GM18505 (cell line): ENCODE data around the gene BTD.
"Not testable (repeated sequence)": the region's sequence is repeated elsewhere in the genome, so short reads cannot be mapped to it uniquely, and the experiment has no call there.

ENCODE experiments used
- ATAC-seq: cut with Tn5 transposase; IDR thresholded peaks from one replicate; pipeline ENCODE4 v1.9.1; 2021; ENCODE audit not compliant: unreplicated experiment
- POLR2A ChIP-seq: IDR thresholded peaks from 4 replicates; pipeline ENCODE4 v1.6.1; 2011; ENCODE audit warnings: borderline replicate concordance; ENCODE audit not compliant: insufficient read depth, insufficient read length; ENCODE audit errors: extremely low read depth

Gene BTD

DNA sequence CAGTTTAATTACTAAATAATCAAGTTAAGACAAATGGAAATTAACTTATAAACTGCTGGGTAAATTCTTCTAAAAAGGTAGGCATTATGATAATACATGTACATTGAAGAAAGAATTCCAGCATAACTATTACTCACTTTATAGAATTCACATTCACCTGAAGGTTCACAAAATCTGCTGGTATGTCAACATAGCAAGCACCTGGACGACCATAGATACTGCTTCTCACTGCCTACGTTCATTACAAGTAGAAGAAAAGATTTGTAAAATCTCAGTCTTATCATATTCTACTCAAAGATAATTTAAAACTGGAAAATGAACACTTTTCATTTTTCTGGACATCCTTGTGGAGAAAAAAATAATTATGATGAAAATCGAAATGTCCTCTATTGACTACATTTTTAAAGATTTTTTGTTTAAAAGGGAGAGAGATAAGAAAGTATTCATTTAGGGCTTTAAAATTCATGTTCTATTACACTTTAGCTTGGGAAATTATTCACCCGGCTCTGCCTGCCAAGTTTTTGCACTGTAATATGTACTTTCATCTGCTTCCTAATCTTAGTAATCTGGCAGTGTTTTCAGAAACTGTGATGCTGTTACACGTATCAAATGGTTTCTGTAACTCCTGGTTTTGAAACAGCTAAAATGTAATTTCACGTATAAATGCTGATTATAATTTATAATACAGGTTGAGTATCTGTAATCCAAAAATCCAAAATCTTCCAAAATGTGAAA lies 16.3 kb upstream of the BTD start:
- ATAC-seq, result no peak
- TF ChIP-seq POLR2A, result no peak

DNA sequence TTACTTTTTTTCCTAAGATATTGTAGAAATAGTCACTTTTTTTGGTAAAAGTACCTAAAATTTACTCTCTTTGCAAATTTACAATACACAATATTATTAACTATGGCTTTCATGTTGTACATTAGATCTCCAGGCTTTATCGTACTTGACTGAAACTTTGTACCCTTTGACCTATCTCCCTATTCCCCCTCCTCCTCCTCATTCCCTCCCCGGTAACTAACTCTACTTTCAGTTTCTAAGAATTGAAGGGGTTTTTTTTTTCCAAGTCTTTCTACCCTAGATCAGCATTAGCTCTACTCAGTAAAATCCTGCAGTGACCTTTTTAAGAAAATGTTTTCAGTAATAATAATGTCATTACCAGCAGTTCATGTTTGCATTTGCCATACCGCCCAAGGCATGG lies 10.3 kb upstream of the BTD start:
- ATAC-seq, result no peak
- no peak for TF ChIP-seq POLR2A

DNA sequence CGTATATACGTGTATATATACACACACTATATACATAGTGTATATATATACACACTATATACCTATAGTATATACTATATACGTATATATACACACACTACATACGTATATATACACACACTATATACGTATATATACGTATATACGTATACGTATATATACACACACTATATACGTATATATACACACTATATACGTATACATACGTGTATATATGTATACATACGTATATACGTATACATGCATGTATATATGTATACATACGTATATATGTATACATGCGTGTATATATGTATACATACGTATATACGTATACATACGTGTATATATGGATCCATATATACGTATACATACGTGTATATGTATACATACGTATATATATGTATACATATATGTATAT lies 9.6 kb upstream of the BTD start:
- no peak for TF ChIP-seq POLR2A
- no peak for ATAC-seq

DNA sequence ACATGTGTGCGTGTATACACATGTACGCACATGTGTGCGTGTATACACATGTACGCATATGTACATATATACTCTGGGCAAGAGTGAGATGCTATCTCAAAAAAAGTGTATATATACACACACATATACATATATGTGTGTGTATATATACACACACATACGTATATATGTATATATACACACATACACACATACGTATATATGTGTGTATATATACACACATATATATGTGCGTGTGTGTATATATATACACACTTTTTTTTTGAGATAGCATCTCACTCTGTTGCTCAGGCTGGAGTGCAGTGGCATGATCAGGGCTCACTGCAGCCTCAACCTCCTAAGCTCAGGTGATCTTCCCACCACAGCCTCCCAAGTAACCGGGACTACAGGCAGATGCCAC lies 8.6 kb upstream of the BTD start:
- no peak for TF ChIP-seq POLR2A
- no peak for ATAC-seq

DNA sequence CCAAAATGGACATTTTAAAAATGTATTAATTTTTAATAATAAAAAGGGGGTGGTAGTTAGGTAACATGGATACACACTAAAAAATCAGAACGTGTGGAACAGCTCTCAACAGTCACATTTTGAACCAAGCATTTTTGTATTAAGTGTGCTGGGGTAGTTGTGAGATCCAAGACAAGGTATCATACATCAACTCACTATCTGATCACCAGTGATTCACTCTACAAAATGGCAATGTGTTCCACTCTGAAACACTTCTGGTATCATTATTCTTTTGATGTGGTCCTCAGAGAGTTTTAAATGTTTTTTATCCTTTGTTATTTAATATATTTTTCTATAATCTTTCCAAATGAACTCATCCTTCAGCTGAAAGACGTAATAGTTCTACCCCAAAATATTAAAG lies 5.6 kb upstream of the BTD start:
- TF ChIP-seq POLR2A, result no peak
- no peak for ATAC-seq

DNA sequence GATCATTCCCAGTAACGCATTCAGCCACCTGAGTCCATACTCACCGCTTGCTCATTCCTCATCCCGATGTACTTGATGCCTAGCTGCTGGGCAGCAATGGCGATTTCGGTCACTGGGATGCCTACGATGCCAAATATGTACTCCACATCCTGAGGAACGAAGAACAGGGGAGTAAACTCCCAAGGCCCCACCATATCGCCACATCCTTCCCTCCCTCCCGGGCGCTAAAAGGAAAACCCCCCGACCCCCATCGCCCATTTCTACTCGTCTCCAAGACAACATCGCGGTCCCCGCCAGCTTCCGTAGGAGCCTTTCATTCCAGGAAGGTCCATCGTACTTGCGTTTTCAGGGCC lies 523 bp upstream of the BTD start:
- TF ChIP-seq POLR2A, result no peak
- peak; percentile 21 for ATAC-seq

DNA sequence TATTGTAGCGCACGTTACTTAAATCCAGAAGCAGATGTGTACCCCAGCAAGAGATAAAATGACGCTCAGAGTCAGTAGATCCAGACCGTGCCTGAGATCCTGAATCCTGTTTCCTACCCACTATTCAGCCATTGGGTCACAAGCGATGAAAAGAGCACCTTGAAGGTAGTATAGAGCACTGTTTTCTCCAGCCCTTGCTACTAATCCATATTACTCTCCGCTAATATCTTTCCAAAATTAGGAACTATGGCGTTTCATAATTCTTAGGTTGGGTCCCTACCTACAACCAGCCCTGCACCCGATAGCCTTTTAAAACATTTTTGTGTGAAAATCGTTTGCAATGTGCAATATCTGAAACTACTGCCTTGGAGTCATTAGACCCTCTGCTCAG lies 596 bp downstream of the BTD start:
- no peak for TF ChIP-seq POLR2A
- ATAC-seq, result peak; percentile 9

DNA sequence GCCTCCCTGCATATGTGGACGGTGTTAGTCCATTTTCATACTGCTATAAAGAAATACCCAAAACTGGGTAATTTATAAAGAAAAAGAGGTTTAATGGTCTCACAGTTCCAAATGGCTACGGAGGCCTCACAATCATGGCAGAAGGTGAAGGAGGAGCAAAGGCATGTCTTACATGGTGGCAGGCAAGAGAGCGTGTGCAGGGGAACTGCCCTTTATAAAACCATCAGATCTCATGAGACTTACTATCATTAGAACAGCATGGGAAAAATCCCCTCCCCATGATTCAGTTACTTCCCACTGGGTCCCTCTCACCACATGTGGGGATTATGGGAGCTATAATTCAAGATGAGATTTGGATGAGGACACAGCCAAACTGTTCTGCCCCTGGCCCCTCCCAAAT lies 1.3 kb downstream of the BTD start:
- not testable (repeated sequence) for ATAC-seq

DNA sequence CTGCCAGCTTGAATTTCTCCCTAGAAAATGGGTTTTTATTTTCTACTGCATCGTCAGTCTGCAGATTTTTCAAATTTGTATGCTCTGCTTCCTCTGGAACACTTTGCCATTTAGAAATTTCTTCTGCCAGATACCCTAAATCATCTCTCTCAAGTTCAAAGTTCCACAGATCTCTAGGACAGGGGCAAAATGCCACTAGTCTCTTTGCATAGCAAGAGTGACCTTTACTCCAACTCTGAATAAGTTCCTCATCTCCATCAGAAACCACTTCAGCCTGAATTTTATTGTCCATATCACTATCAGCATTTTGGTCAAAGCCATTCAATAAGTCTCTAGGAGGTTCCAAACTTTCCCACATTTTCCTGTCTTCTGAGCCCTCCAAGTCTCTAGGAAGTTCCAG lies 3.0 kb downstream of the BTD start:
- not testable (repeated sequence) for ATAC-seq

DNA sequence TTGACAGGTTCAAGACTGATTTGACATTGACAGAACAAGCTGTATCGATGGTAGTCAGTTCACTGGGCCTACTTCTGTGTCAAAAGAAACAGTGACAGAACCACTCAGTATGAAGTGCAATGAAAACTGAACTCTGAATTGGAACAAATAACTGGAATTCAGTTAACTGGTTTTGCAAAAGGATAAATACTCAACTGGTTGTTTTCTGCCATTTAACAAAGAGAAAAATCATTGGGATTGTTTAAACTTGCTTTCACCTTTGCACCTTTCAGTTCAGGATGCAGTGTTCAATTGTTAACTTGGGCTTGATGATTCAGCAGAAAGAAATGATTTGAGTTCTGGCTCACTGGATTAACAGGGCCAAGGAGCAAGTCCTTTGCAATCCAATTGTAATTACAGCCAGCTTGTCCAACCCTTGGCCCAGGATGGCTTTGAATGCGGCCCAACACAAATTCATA lies 4.9 kb downstream of the BTD start:
- no peak for TF ChIP-seq POLR2A
- ATAC-seq, result no peak

DNA sequence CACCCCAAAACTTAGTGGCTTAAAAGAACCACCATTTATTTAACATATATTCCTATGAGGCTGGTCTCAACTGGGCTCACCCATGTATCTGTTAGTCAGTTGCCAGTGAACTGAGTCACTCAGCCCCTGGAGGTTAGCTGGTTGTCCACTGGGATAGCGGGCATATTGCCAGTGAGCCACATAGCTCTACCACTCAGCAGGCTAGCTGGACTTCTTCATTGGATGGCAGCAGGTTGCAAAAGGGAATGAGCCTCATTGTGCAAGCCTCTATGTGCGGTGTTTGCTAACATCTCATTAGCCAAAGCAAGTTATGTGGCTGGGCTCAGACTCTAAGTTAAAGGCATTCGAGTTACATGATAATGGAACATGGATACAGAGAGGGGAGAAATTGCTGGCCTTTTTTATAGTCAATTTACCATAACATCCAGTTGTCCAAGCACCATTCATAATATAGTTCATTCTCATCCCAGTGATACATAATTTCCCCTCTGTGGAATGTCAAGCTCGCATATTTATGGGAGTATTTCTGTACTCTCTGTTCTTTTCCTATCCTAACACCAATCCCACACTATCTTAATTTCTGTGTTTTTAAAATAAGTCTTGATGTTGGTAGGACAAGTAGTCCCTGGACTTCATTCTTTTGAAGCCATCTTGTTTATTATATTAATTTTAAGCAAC lies 8.7 kb downstream of the BTD start:
- no peak for ATAC-seq
- TF ChIP-seq POLR2A, result no peak

DNA sequence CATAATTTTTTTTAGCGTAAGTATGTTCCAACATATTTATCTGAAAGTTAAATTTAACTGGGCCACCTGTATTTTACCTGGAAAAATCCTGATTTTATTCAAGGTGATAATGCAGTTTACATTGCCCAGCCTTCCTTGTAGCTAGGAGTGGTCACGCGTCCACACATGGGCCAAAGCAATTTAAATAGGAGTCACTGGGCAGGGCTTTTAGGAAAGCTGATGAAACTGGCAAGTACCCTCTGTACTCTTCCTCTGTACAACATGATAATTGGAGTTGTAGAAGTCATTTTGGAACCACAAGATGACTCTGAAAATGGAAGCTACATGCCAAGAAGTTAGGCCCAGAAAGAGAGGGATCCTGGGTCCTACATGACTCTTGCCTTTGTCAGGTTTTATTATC lies 9.5 kb downstream of the BTD start:
- TF ChIP-seq POLR2A, result no peak

DNA sequence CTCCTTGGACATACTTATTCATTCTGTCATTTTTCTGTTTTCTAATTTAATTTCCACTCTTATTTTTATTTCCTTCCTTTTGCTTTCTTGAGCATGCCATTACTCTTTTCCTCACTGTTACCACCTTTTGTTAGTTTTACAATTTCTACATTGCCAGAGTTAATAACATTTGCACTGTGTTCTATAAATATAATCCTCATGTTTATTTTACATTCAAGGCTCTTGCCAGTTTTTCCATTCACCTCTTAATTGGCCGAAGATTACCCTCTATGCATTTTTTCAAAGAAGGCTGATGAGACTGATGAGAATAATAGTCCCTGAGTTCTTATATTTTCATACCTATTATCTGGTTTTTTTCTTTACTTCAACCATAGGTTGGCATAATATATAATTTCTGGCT lies 10.5 kb downstream of the BTD start:
- TF ChIP-seq POLR2A, result no peak
- ATAC-seq, result no peak

More for the DNA sequence above, 9.5 kb downstream of the BTD start:
- no peak for ATAC-seq

DNA sequence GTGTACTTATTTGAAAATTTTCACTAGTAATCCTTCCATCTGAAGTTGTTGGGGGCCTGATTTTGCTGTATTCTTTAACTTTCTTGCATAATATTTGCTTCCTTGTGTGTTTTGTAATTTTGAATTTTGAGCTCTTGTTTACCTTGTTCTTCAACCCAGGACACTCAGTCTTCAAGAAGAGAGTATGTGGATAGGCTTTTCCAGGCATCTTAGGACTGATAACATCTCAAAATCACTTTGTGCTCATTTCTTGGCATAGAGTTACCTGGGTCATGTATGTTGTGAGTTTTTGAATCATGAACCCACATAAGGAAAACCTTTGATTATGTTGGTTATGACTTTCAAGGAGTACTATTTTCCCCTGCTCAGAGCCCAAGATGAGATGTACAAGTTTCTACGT lies 13.4 kb downstream of the BTD start:
- TF ChIP-seq POLR2A, result no peak
- no peak for ATAC-seq

DNA sequence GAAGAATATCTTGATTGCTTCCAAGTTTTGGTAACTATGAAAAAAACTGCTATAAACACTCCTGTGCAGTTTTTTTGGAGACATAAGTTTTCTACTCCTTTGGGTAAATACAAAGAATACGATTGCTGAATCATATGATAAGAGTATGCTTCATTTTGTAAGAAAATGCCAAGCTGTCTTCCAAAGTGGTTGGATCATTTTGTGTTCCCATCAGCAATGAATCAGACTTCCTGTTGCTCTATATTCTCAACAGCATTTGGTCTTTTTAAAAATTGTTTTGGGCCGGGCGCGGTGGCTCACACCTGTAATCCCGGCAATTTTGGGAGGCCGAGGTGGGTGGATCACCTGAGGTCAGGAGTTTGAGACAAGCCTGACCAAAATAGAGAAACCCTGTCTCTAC lies 14.5 kb downstream of the BTD start:
- no peak for ATAC-seq
- no peak for TF ChIP-seq POLR2A

DNA sequence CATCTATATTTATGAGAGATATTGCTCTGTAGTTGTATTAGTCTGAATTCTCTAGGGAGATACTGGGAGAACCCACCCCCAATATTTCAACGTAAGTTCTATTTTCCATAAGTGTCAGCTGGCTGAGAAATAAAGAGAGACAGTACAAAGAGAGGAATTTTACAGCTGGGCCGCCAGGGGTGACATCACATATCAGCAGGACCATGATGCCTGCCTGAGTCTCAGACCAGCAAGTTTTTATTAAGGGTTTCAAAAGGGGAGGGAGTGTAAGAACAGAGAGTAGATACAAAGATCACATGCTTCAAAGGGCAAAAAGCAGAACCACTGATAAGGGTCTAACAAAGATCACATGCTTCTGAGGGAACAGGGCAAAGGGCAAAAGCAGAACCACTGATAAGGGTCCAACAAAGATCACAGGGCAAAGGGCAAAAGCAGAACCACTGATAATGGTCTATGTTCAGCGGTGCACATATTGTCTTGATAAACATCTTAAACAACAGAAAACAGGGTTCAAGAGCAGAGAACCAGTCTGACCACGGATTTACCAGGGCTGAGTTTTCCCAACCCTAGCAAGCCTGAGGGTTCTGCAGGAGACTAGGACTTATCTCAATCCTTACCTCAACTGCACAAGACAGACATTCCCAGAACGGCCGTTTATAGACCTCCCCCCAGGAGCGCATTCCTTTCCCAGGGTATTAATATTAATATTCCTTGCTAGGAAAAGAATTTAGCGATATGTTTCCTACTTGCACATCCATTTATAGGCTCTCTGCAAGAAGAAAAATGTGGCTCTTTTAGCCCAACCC lies 18.3 kb downstream of the BTD start:
- not testable (repeated sequence) for ATAC-seq
